H1 (cell line): ENCODE measurements around the gene PRLHR.
"Not testable (repeated sequence)": the region's sequence is repeated elsewhere in the genome, so short reads cannot be mapped to it uniquely, and the experiment has no call there.

Source experiments
- CHD2 ChIP-seq: IDR thresholded peaks from 2 replicates; pipeline ENCODE4 v1.6.1; 2012; ENCODE audit warnings: low read length, improper control_type of control experiment
- CTCF ChIP-seq, 3 experiments: IDR thresholded peaks; 1 replicate in 2 of 3; 2 replicates in 1 of 3; pipeline versions ENCODE4 v1.5.1 to v1.6.1; 2011; ENCODE audit warnings: low read length in 3 of 3, mild to moderate bottlenecking in 3 of 3, inconsistent platforms in 2 of 3, low read depth in 1 of 3, moderate library complexity in 1 of 3; ENCODE audit not compliant: insufficient read depth in 1 of 3; ENCODE audit errors: control extremely low read depth in 1 of 3
- HDAC2 ChIP-seq, 2 experiments: fragments of 300-600 bp in 1 of 2; sonication (generic) in 1 of 2; IDR thresholded peaks; 2 replicates each; pipeline ENCODE4 v1.6.1; 2011 to 2012; ENCODE audit warnings: low read depth in 2 of 2, low read length in 2 of 2, mild to moderate bottlenecking in 2 of 2, moderate library complexity in 2 of 2, borderline replicate concordance in 1 of 2, inconsistent platforms in 1 of 2
- JUND ChIP-seq: IDR thresholded peaks from 2 replicates; pipeline ENCODE4 v1.6.1; 2011; ENCODE audit warnings: mild to moderate bottlenecking, improper control_type of control experiment, low read length
- MAX ChIP-seq: IDR thresholded peaks from 2 replicates; pipeline ENCODE4 v1.6.1; 2012; ENCODE audit warnings: inconsistent platforms
- NANOG ChIP-seq: IDR thresholded peaks from 2 replicates; pipeline ENCODE4 v1.6.1; 2011; ENCODE audit warnings: low read length, low read depth, mild to moderate bottlenecking, inconsistent platforms; ENCODE audit not compliant: insufficient read depth, poor library complexity, severe bottlenecking
- POLR2AphosphoS5 ChIP-seq: IDR thresholded peaks from 2 replicates; pipeline ENCODE4 v1.6.1; 2011; ENCODE audit warnings: low read depth, low read length
- RFX5 ChIP-seq: IDR thresholded peaks from 2 replicates; pipeline ENCODE4 v1.6.1; 2011; ENCODE audit warnings: low read depth, low read length, improper control_type of control experiment, borderline replicate concordance
- SIN3A ChIP-seq, 2 experiments: IDR thresholded peaks in 1 of 2; conservative IDR thresholded peaks in 1 of 2; 2 replicates each; pipeline ENCODE4 v1.6.1; 2011 to 2012; ENCODE audit warnings: low read length in 2 of 2, improper control_type of control experiment in 1 of 2, low read depth in 1 of 2, mild to moderate bottlenecking in 1 of 2
- TAF7 ChIP-seq: optimal IDR thresholded peaks from 2 replicates; pipeline ENCODE3; 2011; ENCODE audit warnings: low read depth, mild to moderate bottlenecking, inconsistent platforms, low read length, moderate library complexity, borderline replicate concordance
- ZNF274 ChIP-seq: IDR thresholded peaks from 2 replicates; pipeline ENCODE4 v1.7.0; 2012; ENCODE audit warnings: low read length, borderline replicate concordance; ENCODE audit errors: extremely low read depth

- not testable (repeated sequence) for TF ChIP-seq RFX5; CTCF (IDR thresholded peaks at IDR 0.05; ENCODE audit: control extremely low read depth in 1 of 3, insufficient read depth in 1 of 3, low read depth in 1 of 3, low read length in 3 of 3); HDAC2 (IDR thresholded peaks at IDR 0.05; ENCODE audit: borderline replicate concordance in 1 of 2, low read depth in 2 of 2, low read length in 2 of 2); SIN3A (conservative IDR thresholded peaks at IDR 0.05 in 1 of 2, IDR thresholded peaks at IDR 0.05 in 1 of 2; ENCODE audit: low read depth in 1 of 2, low read length in 2 of 2); CHD2; TAF7; JUND; NANOG; POLR2AphosphoS5; MAX; ZNF274
These were observed 18.4 kb upstream of the PRLHR start for GRCh38 chr10:118613863-118614262.
